H9 (cell line): Measurements from ENCODE around the gene PSAPL1. TPM values are rescaled to one million over a fixed set of nuclear protein-coding genes. Genes with fewer than 3 reads are reported as not detected.

Experiments used
- DNase-seq: peaks from one replicate; pipeline ENCODE4 v3.0.0-alpha.2; 2017
- H2AFZ ChIP-seq: one replicate; pipeline ENCODE4 v1.6.1; 2013; ENCODE audit warnings: mild to moderate bottlenecking, low read length, control low read depth, moderate library complexity
- H2AK5ac ChIP-seq: 2 replicates; pipeline ENCODE4 v1.6.1; 2013; ENCODE audit warnings: low read length, control low read depth, mixed read lengths; ENCODE audit not compliant: insufficient read length
- H2BK120ac ChIP-seq: one replicate; pipeline ENCODE4 v1.6.1; 2013; ENCODE audit warnings: low read depth, mild to moderate bottlenecking, low read length, control low read depth, inconsistent platforms; ENCODE audit not compliant: poor library complexity, severe bottlenecking
- H2BK12ac ChIP-seq: 2 replicates; pipeline ENCODE4 v1.6.1; 2013; ENCODE audit warnings: low read length, control low read depth, mixed read lengths, low read depth; ENCODE audit not compliant: insufficient read length
- H2BK15ac ChIP-seq: 2 replicates; pipeline ENCODE4 v1.6.1; 2013; ENCODE audit warnings: low read depth, low read length, control low read depth
- H2BK20ac ChIP-seq: one replicate; pipeline ENCODE4 v1.6.1; 2013; ENCODE audit warnings: low read depth, mild to moderate bottlenecking, low read length, control low read depth, inconsistent platforms; ENCODE audit not compliant: poor library complexity, severe bottlenecking
- H2BK5ac ChIP-seq: 2 replicates; pipeline ENCODE4 v1.6.1; 2013; ENCODE audit warnings: low read length, control low read depth, mixed read lengths; ENCODE audit not compliant: insufficient read length
- H3K14ac ChIP-seq: 2 replicates; pipeline ENCODE4 v1.6.1; 2013; ENCODE audit warnings: low read length, control low read depth; ENCODE audit not compliant: insufficient read depth
- H3K18ac ChIP-seq: 2 replicates; pipeline ENCODE4 v1.6.1; 2013; ENCODE audit warnings: low read depth, mild to moderate bottlenecking, mixed read lengths, low read length, control low read depth; ENCODE audit not compliant: insufficient read length
- H3K23ac ChIP-seq: 2 replicates; pipeline ENCODE4 v1.6.1; 2013; ENCODE audit warnings: low read length, control low read depth, mixed read lengths, low read depth; ENCODE audit not compliant: insufficient read length
- H3K23me2 ChIP-seq: 2 replicates; pipeline ENCODE4 v1.6.1; 2013; ENCODE audit warnings: low read depth, mild to moderate bottlenecking, mixed read lengths, low read length, control low read depth; ENCODE audit not compliant: insufficient read length, poor library complexity, severe bottlenecking
- H3K27ac ChIP-seq: 2 replicates; pipeline ENCODE4 v1.5.1; 2013; ENCODE audit warnings: low read length, control low read depth, mixed read lengths, low read depth; ENCODE audit not compliant: insufficient read length
- H3K27me3 ChIP-seq: 2 replicates; pipeline ENCODE4 v1.6.1; 2013; ENCODE audit warnings: low read length, control low read depth, inconsistent platforms; ENCODE audit not compliant: insufficient read depth
- H3K4ac ChIP-seq: 2 replicates; pipeline ENCODE4 v1.6.1; 2013; ENCODE audit warnings: low read depth, mild to moderate bottlenecking, control low read depth, inconsistent platforms, low read length, moderate library complexity
- H3K4me1 ChIP-seq: 2 replicates; pipeline ENCODE4 v1.6.1; 2013; ENCODE audit warnings: low read length, control low read depth, inconsistent platforms; ENCODE audit not compliant: insufficient read depth
- H3K4me2 ChIP-seq: 2 replicates; pipeline ENCODE4 v1.6.1; 2013; ENCODE audit warnings: low read length, control low read depth, mixed read lengths; ENCODE audit not compliant: insufficient read length, insufficient read depth
- H3K56ac ChIP-seq: 2 replicates; pipeline ENCODE4 v1.6.1; 2013; ENCODE audit warnings: low read depth, mild to moderate bottlenecking, mixed read lengths, low read length, control low read depth; ENCODE audit not compliant: insufficient read length
- H3K79me1 ChIP-seq: 2 replicates; pipeline ENCODE4 v1.6.1; 2013; ENCODE audit warnings: low read depth, mild to moderate bottlenecking, moderate library complexity, low read length, control low read depth, inconsistent platforms; ENCODE audit not compliant: insufficient read depth, poor library complexity, severe bottlenecking
- H3K79me2 ChIP-seq: 2 replicates; pipeline ENCODE4 v1.6.1; 2013; ENCODE audit warnings: low read length, control low read depth, inconsistent platforms; ENCODE audit not compliant: insufficient read depth
- H3K9ac ChIP-seq: 2 replicates; pipeline ENCODE4 v1.6.1; 2013; ENCODE audit warnings: low read length, control low read depth, mixed read lengths; ENCODE audit not compliant: insufficient read length; ENCODE audit errors: extremely low read depth
- H3K9me3 ChIP-seq: one replicate; pipeline ENCODE4 v1.6.1; 2013; ENCODE audit warnings: low read depth, low read length, inconsistent platforms; ENCODE audit not compliant: control insufficient read depth
- H3T11ph ChIP-seq: one replicate; pipeline ENCODE4 v1.6.1; 2013; ENCODE audit warnings: mild to moderate bottlenecking, low read length, control low read depth, inconsistent platforms
- H4K20me1 ChIP-seq: one replicate; pipeline ENCODE4 v1.6.1; 2013; ENCODE audit not compliant: control insufficient read depth, insufficient read length, insufficient read depth
- H4K5ac ChIP-seq: 2 replicates; pipeline ENCODE4 v1.6.1; 2013; ENCODE audit warnings: low read depth, mild to moderate bottlenecking, mixed read lengths, low read length, control low read depth; ENCODE audit not compliant: insufficient read length
- H4K8ac ChIP-seq: replicated peaks from 2 replicates; pipeline ENCODE4 v1.6.1; 2013; ENCODE audit warnings: low read length, control low read depth, mixed read lengths, low read depth; ENCODE audit not compliant: insufficient read length
- H4K91ac ChIP-seq: 2 replicates; pipeline ENCODE4 v1.6.1; 2013; ENCODE audit warnings: low read depth, mild to moderate bottlenecking, moderate library complexity, mixed read lengths, low read length, control low read depth; ENCODE audit not compliant: insufficient read length
- H3K27ac Mint-ChIP-seq, 3 experiments: 2 replicates in 2 of 3; 3 replicates in 1 of 3; pipeline ENCODE4 v1.8.0; 2020 to 2021; ENCODE audit warnings: mixed read lengths in 3 of 3, mild to moderate bottlenecking in 1 of 3, moderate library complexity in 1 of 3
- H3K27me3 Mint-ChIP-seq: 2 replicates; pipeline ENCODE4 v1.8.0; 2021; ENCODE audit warnings: low read depth, mild to moderate bottlenecking, moderate library complexity, mixed read lengths
- H3K36me3 Mint-ChIP-seq, 3 experiments: 2 replicates in 2 of 3; 3 replicates in 1 of 3; pipeline ENCODE4 v1.8.0; 2020 to 2021; ENCODE audit warnings: low read depth in 3 of 3, mixed read lengths in 3 of 3; ENCODE audit not compliant: insufficient read depth in 1 of 3
- H3K4me1 Mint-ChIP-seq, 2 experiments: 2 replicates each; pipeline ENCODE4 v1.8.0; 2020; ENCODE audit warnings: mixed read lengths in 2 of 2
- H3K4me3 Mint-ChIP-seq, 2 experiments: 2 replicates in 1 of 2; 3 replicates in 1 of 2; pipeline ENCODE4 v1.8.0; 2020 to 2021; ENCODE audit warnings: mild to moderate bottlenecking in 2 of 2, mixed read lengths in 2 of 2, moderate library complexity in 1 of 2
- H3K9me3 Mint-ChIP-seq, 2 experiments: 2 replicates in 1 of 2; 3 replicates in 1 of 2; pipeline ENCODE4 v1.8.0; 2020; ENCODE audit warnings: mild to moderate bottlenecking in 2 of 2, mixed read lengths in 2 of 2, moderate library complexity in 1 of 2
- WGBS: extraction: QIAGEN DNeasy Blood & Tissue Kit; methylation state at CpG from one replicate; pipeline ENCODE4 v1.1.7; 2013; ENCODE audit warnings: missing lambda C conversion rate, low lambda C conversion rate, mixed read lengths; ENCODE audit not compliant: insufficient read length; ENCODE audit errors: extremely low coverage; 5-methylcytosine and 5-hydroxymethylcytosine counted together
- total RNA-seq: library from RNA; stranded (reverse); gene quantifications from 2 replicates; pipeline ENCODE4 v1.2.1, GENCODE V29; 2021
- TF ChIP-seq, protein P1 (sequence below): fragments of 200-600 bp; sonication (generic); conservative IDR thresholded peaks from 3 replicates; pipeline ENCODE4 v1.8.0; 2021; ENCODE audit warnings: antibody characterized with exemption, mild to moderate bottlenecking

PSAPL1 gene
- total RNA-seq, 1 experiment from 2014 or later: 0.04 TPM

DNA sequence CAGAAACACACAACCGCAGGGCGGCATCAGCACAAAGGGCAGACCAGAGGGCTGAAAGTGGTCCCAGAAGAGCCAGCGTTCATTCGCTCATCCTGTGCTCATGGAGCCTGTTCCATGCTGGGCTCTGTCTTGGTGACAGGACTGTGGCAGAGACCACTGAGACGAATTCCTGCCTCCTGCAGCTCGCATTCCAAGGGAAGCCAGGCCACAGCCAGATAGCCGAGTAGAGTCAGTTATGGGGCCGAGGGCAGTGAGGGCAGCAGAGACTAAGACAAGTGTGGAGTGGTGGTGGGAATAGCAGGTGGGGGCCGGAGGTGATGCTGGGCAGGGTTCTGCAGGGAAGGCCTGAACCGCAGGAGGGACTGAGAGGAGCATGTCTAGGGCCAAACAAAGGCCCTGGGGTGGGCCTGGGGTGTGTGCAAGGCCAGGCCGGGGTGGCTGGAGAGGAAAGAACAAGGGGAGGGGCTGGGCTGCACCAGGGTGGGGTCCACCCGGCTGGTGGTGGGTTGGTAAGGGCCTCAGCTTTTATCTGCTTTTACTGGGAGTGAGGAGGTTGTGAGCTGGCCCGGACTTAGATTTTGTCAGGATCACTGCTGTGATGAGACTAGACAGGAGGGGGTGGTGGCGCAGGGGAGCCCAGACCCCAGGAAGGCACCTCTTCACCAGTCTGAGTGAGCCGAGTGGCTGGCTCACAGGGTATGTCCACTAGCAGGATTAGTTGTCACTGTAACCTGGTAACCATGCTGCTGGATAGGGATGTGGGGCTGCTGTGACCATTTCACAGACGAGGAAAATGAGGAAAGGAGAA lies 6.3 kb downstream of the PSAPL1 start:
- peak overlapping the region in 2 of 3 experiments; percentile 74 to 90; a peak in 3 of 7 replicates for H3K27ac Mint-ChIP-seq
- H3K79me1 ChIP-seq: no peaks in the 10 kb centered on the region
- no CpG with 5 or more reads among the region's 16 CpGs for WGBS

More for the DNA sequence above, 6.3 kb downstream of the PSAPL1 start:
- Histone ChIP-seq H2BK20ac (no peak overlapping the region), H3K14ac (0 out of 2 replicates have a peak overlapping the region, but pooled peaks have one; percentile 31), H2AFZ (no peak overlapping the region), H3K18ac (no peak overlapping the region), H3K56ac (no peak overlapping the region), H2BK12ac (no peak overlapping the region), H3K23me2 (no peaks in the 10 kb centered on the region), H3K79me2 (no peaks in the 10 kb centered on the region), H3K9me3 (no peaks in the 10 kb centered on the region), H3K27ac (no peak overlapping the region), H4K20me1 (no peaks in the 10 kb centered on the region), H3T11ph (no peak overlapping the region), H3K4me2 (no peak overlapping the region), H2BK5ac (no peak overlapping the region), H2AK5ac (no peak overlapping the region), H4K91ac (no peak overlapping the region), H3K4me1 (no peaks in the 10 kb centered on the region; the same call in 1 of the 2 replicates), H2BK15ac (no peak overlapping the region), H3K9ac (no peak overlapping the region), H2BK120ac (no peak overlapping the region), H3K27me3 (no peaks in the 10 kb centered on the region), H4K8ac (no peak overlapping the region), H4K5ac (no peak overlapping the region), H3K23ac (no peak overlapping the region), H3K4ac (no peak overlapping the region)
- peak; percentile 44 for DNase-seq
- peaks cover 8% of the 10 kb centered on the region for H3K27me3 Mint-ChIP-seq
- no peaks in the 10 kb centered on the region; a peak in 1 of 5 replicates for H3K9me3 Mint-ChIP-seq
- TF ChIP-seq, protein P1, sequence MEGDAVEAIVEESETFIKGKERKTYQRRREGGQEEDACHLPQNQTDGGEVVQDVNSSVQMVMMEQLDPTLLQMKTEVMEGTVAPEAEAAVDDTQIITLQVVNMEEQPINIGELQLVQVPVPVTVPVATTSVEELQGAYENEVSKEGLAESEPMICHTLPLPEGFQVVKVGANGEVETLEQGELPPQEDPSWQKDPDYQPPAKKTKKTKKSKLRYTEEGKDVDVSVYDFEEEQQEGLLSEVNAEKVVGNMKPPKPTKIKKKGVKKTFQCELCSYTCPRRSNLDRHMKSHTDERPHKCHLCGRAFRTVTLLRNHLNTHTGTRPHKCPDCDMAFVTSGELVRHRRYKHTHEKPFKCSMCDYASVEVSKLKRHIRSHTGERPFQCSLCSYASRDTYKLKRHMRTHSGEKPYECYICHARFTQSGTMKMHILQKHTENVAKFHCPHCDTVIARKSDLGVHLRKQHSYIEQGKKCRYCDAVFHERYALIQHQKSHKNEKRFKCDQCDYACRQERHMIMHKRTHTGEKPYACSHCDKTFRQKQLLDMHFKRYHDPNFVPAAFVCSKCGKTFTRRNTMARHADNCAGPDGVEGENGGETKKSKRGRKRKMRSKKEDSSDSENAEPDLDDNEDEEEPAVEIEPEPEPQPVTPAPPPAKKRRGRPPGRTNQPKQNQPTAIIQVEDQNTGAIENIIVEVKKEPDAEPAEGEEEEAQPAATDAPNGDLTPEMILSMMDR: no peak
- peaks cover 36 to 47% of the 10 kb centered on the region in 2 experiments for H3K4me1 Mint-ChIP-seq
- H3K4me3 Mint-ChIP-seq: 0 out of 5 replicates have a peak overlapping the region, but pooled peaks of 1 of the 2 experiments have one; percentile 22
- H3K36me3 Mint-ChIP-seq: no peaks in the 10 kb centered on the region
